SK-N-SH (cell line): Measurements from ENCODE around the gene CHID1. TPM values are rescaled to one million over a fixed set of nuclear protein-coding genes. Genes with fewer than 3 reads are reported as not detected.

Experiments used
- CTCF ChIA-PET: fragments of 300-600, 350-600 bp; formaldehyde crosslinking; extraction: SDS; loops from one replicate; lab custom pipeline; 2021; lab: Yijun Ruan, JAX
- POLR2A ChIA-PET: fragments of 350-600 bp; sonication (Branson Sonifier 250); formaldehyde crosslinking; extraction: SDS; loops from one replicate; lab custom pipeline; 2020; ENCODE audit warnings: antibody characterized with exemption, inconsistent platforms; lab: Yijun Ruan, JAX
- DNase-seq: peaks from one replicate; pipeline ENCODE4 v3.0.0; 2012
- H2AFZ ChIP-seq: fragments of 200-600 bp; sonication (generic); 2 replicates; pipeline ENCODE4 v1.8.1; 2016; ENCODE audit warnings: antibody characterized with exemption, mild to moderate bottlenecking, low read depth
- H3F3A ChIP-seq: fragments of 200-600 bp; sonication (generic); replicated peaks from 2 replicates; pipeline ENCODE3; 2016; ENCODE audit warnings: antibody characterized with exemption, mild to moderate bottlenecking; ENCODE audit not compliant: insufficient read depth
- H3K27ac ChIP-seq, 2 experiments: fragments of 200-500 bp in 1 of 2; fragments of 200-600 bp in 1 of 2; sonication (Bioruptor generic) in 1 of 2; sonication (generic), shearing (Covaris generic) in 1 of 2; 2 replicates each; pipeline versions ENCODE4 v1.5.1 to v1.6.1; 2014 to 2016; ENCODE audit warnings: low read depth in 2 of 2, inconsistent platforms in 1 of 2, low read length in 1 of 2, mild to moderate bottlenecking in 1 of 2, mixed read lengths in 1 of 2
- H3K27me3 ChIP-seq: fragments of 200-600 bp; sonication (generic), shearing (Covaris generic); 2 replicates; pipeline ENCODE4 v1.6.1; 2016; ENCODE audit warnings: mixed run types; ENCODE audit not compliant: insufficient read depth
- H3K36me3 ChIP-seq, 2 experiments: fragments of 200-500 bp in 1 of 2; fragments of 200-600 bp in 1 of 2; sonication (Bioruptor generic) in 1 of 2; sonication (generic) in 1 of 2; replicated peaks in 1 of 2; 2 replicates each; pipeline versions ENCODE3 to v1.5.1; 2014 to 2016; ENCODE audit warnings: low read length in 1 of 2, mild to moderate bottlenecking in 1 of 2; ENCODE audit not compliant: insufficient read depth in 2 of 2, control insufficient read depth in 1 of 2
- H3K4me1 ChIP-seq, 2 experiments: fragments of 200-500 bp in 1 of 2; fragments of 200-600 bp in 1 of 2; sonication (Bioruptor generic) in 1 of 2; sonication (generic), shearing (Covaris generic) in 1 of 2; 2 replicates each; pipeline versions ENCODE4 v1.5.1 to v1.6.1; 2014 to 2016; ENCODE audit warnings: low read depth in 1 of 2, low read length in 1 of 2, mixed run types in 1 of 2; ENCODE audit not compliant: insufficient read depth in 2 of 2, control insufficient read depth in 1 of 2
- H3K4me2 ChIP-seq: fragments of 200-600 bp; sonication (generic), shearing (Covaris generic); 2 replicates; pipeline ENCODE4 v1.6.1; 2017; ENCODE audit warnings: mixed run types
- H3K4me3 ChIP-seq, 2 experiments: fragments of 200-500 bp in 1 of 2; fragments of 200-600 bp in 1 of 2; sonication (Bioruptor generic) in 1 of 2; sonication (generic), shearing (Covaris generic) in 1 of 2; 2 replicates each; pipeline versions ENCODE4 v1.5.1 to v1.8.1; 2014 to 2016; ENCODE audit warnings: low read depth in 2 of 2, inconsistent platforms in 1 of 2, low read length in 1 of 2, mild to moderate bottlenecking in 1 of 2, mixed read lengths in 1 of 2, moderate library complexity in 1 of 2
- H3K79me2 ChIP-seq: fragments of 200-600 bp; sonication (generic); 2 replicates; pipeline ENCODE4 v1.8.1; 2017; ENCODE audit warnings: mild to moderate bottlenecking; ENCODE audit not compliant: insufficient read depth
- H3K9ac ChIP-seq: fragments of 200-600 bp; sonication (generic); 2 replicates; pipeline ENCODE4 v1.6.1; 2017; ENCODE audit warnings: mixed run types
- H3K9me2 ChIP-seq: fragments of 200-600 bp; sonication (generic); 2 replicates; pipeline ENCODE4 v1.6.1; 2017; ENCODE audit warnings: mixed run types
- H3K9me3 ChIP-seq: fragments of 200-600 bp; sonication (generic); 2 replicates; pipeline ENCODE4 v1.6.1; 2017; ENCODE audit warnings: mixed run types, mild to moderate bottlenecking, moderate library complexity
- H4K20me1 ChIP-seq: fragments of 200-600 bp; sonication (generic); 2 replicates; pipeline ENCODE4 v1.6.1; 2017; ENCODE audit warnings: mild to moderate bottlenecking, mixed run types; ENCODE audit not compliant: insufficient read depth
- ELF1 ChIP-seq: IDR thresholded peaks from 2 replicates; pipeline ENCODE4 v1.4.0; 2012
- EZH2phosphoT487 ChIP-seq: fragments of 200-600 bp; sonication (generic); IDR thresholded peaks from 2 replicates; pipeline ENCODE4 v1.6.1; 2017; ENCODE audit warnings: low read depth, mixed run types, mild to moderate bottlenecking, antibody characterized with exemption, moderate library complexity, borderline replicate concordance
- FOXJ3 ChIP-seq: sonication (generic); formaldehyde crosslinking; IDR thresholded peaks from 2 replicates; pipeline ENCODE4 v1.5.1; 2020; ENCODE audit warnings: mild to moderate bottlenecking, missing genetic modification reagents
- FOXM1 ChIP-seq: IDR thresholded peaks from 2 replicates; pipeline ENCODE4 v1.4.0; 2012; ENCODE audit warnings: low read depth, mild to moderate bottlenecking
- GABPA ChIP-seq: IDR thresholded peaks from 2 replicates; pipeline ENCODE4 v1.4.0; 2012; ENCODE audit warnings: low read depth, mild to moderate bottlenecking
- GATA2 ChIP-seq: sonication (generic); formaldehyde crosslinking; IDR thresholded peaks from 2 replicates; pipeline ENCODE4 v1.5.0; 2020; ENCODE audit warnings: mild to moderate bottlenecking, missing genetic modification reagents
- JUND ChIP-seq: IDR thresholded peaks from 2 replicates; pipeline ENCODE4 v1.4.0; 2012
- MAX ChIP-seq: IDR thresholded peaks from 2 replicates; pipeline ENCODE4 v1.4.0; 2012; ENCODE audit warnings: low read depth
- MEF2A ChIP-seq: IDR thresholded peaks from 2 replicates; pipeline ENCODE4 v1.4.0; 2012; ENCODE audit warnings: low read depth, borderline replicate concordance
- NFIC ChIP-seq: IDR thresholded peaks from 2 replicates; pipeline ENCODE4 v1.4.0; 2012; ENCODE audit warnings: borderline replicate concordance
- NRF1 ChIP-seq: IDR thresholded peaks from 2 replicates; pipeline ENCODE4 v1.6.1; 2012; ENCODE audit warnings: low read depth, mild to moderate bottlenecking, low read length
- PBX3 ChIP-seq: IDR thresholded peaks from 2 replicates; pipeline ENCODE4; 2012
- RAD21 ChIP-seq: IDR thresholded peaks from 2 replicates; pipeline ENCODE4 v1.6.1; 2012; ENCODE audit warnings: mild to moderate bottlenecking, low read length
- RCOR1 ChIP-seq: fragments of 150-350 bp; IDR thresholded peaks from 2 replicates; pipeline ENCODE4 v1.6.1; 2017; ENCODE audit warnings: antibody characterized with exemption, low read length
- SIN3A ChIP-seq: IDR thresholded peaks from 2 replicates; pipeline ENCODE4 v1.6.1; 2012; ENCODE audit warnings: low read depth, mild to moderate bottlenecking, low read length, moderate library complexity, borderline replicate concordance
- SMC3 ChIP-seq: IDR thresholded peaks from 2 replicates; pipeline ENCODE4 v1.6.1; 2012; ENCODE audit warnings: low read depth, low read length, improper control_type of control experiment
- TAF1 ChIP-seq: IDR thresholded peaks from 2 replicates; pipeline ENCODE4 v1.6.1; 2012; ENCODE audit warnings: low read depth, mild to moderate bottlenecking, low read length, moderate library complexity, borderline replicate concordance
- TCF12 ChIP-seq: IDR thresholded peaks from 2 replicates; pipeline ENCODE4 v1.4.0; 2012
- TEAD4 ChIP-seq: IDR thresholded peaks from 2 replicates; pipeline ENCODE4 v1.4.0; 2012; ENCODE audit warnings: mild to moderate bottlenecking, borderline replicate concordance; ENCODE audit not compliant: insufficient read depth
- USF2 ChIP-seq: fragments of 150-350 bp; IDR thresholded peaks from 2 replicates; pipeline ENCODE4 v1.6.1; 2017; ENCODE audit warnings: antibody characterized with exemption, low read length, low read depth, borderline replicate concordance
- WGBS: methylation state at CpG from one replicate; pipeline ENCODE4 v1.1.6; 2017; ENCODE audit warnings: low lambda C conversion rate; 5-methylcytosine and 5-hydroxymethylcytosine counted together
- polyA plus RNA-seq, 3 experiments: library from polyadenylated mRNA; depleted of rRNA; stranded (reverse); fragments of >200 nt; gene quantifications; 2 replicates each; pipeline ENCODE4 v1.2.3, GENCODE V29; 2012

Gene CHID1
- polyA plus RNA-seq, 1 of the 3 experiments (the other 2 are of a cell fraction) = 231 TPM

GRCh38 chr11:889257-889656, 21.4 kb downstream of the CHID1 start:
- Histone ChIP-seq H3K9me2 (no peaks in the 10 kb centered on the region), H3K9me3 (no peaks in the 10 kb centered on the region), H3K36me3 (peaks cover 0 to 7% of the 10 kb centered on the region in 2 experiments), H2AFZ (no peak overlapping the region), H4K20me1 (no peaks in the 10 kb centered on the region), H3K4me3 (no peak overlapping the region), H3K27ac (no peak overlapping the region), H3K9ac (no peak overlapping the region), H3F3A (no peaks in the 10 kb centered on the region), H3K27me3 (no peaks in the 10 kb centered on the region), H3K4me2 (no peak overlapping the region), H3K4me1 (peaks cover 0 to 24% of the 10 kb centered on the region in 2 experiments; a peak in 1 of 4 replicates), H3K79me2 (no peaks in the 10 kb centered on the region)
- TF ChIP-seq TAF1 (no peak), NRF1 (no peak), GABPA (no peak), SIN3A (no peak), TEAD4 (no peak), GATA2 (no peak), RCOR1 (no peak), USF2 (no peak), SMC3 (no peak), FOXJ3 (CRISPR knock-in tag) (no peak), NFIC (no peak), FOXM1 (no peak), RAD21 (no peak), MAX (no peak), TCF12 (no peak), EZH2phosphoT487 (no peak), PBX3 (no peak), JUND (no peak), MEF2A (no peak), ELF1 (no peak)
- ChIA-PET CTCF (interaction anchor here (0.7 to 1.8 kb wide), 3 partner anchors 38 to 56 kb away, joined by 3 to 5 read pairs (median 3); partner anchors contain the start of gene CD151), POLR2A (interaction anchor here (0.6 kb wide), 1 partner anchor 504 kb away, joined by 3 read pairs; no protein-coding TSS in a partner anchor)
- no peak for DNase-seq
- 91% methylated on average over 11 of the region's 13 CpGs for WGBS
